ENCODE results near the gene MLXIP. TPM values are rescaled to one million over a fixed set of nuclear protein-coding genes. Genes with fewer than 3 reads are reported as not detected.

Gene MLXIP
- total RNA-seq, 1 experiment from 2014 or later, result 46.3 TPM

DNA sequence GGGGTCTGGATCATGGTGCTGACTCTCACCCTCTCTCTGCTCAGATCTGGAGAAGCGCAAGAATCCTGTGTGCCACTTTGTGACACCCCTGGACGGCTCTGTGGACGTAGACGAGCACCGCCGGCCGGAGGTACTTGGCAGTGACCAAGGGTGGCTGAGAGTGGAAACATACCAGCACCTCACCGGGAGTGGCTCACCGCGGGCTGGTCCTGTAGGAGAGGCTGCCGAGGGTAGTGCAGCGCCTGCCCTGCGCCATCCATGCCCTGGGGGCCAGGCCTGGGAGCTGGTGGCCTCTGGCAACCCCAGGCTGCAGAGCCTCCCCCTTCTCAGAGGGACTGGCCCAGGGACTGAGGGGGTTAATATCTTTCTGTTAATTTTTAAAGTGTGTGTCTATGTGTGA lies 49.3 kb downstream of the MLXIP start:
- H3K4me1 ChIP-seq (ENCODE audit: control insufficient read depth in 1 of 2, insufficient read depth in 2 of 2, low read length in 2 of 2), result peaks cover 21 to 30% of the 10 kb centered on the region in 2 experiments
- RAD21 ChIA-PET (ENCODE audit: low non-redundant PET in 1 of 2, low total read pairs in 2 of 2, uncharacterized antibody in 2 of 2, unreplicated experiment in 2 of 2), result no interaction called here
- POLR2A ChIA-PET, result no interaction called here
- ATAC-seq (no peak), DNase-seq (ENCODE audit: low read depth, low spot score) (no peak)
- H3K79me2 ChIP-seq (ENCODE audit: insufficient read depth, low read length), result peaks cover 45% of the 10 kb centered on the region
- H3K9me3 ChIP-seq (ENCODE audit: control insufficient read depth in 1 of 2, insufficient read depth in 1 of 2, low read depth in 1 of 2, low read length in 2 of 2), result no peaks in the 10 kb centered on the region
- no peaks in the 10 kb centered on the region for H3K27me3 ChIP-seq (ENCODE audit: insufficient read depth, low read length)
- BruUV-seq (replicated peaks), result no TSS peak
- H3K4me2 ChIP-seq (ENCODE audit: low read length), result no peak overlapping the region
- H4K20me1 ChIP-seq (ENCODE audit: insufficient read depth), result no peaks in the 10 kb centered on the region; the same call in 1 of the 2 replicates
- no peak overlapping the region for H3K9ac ChIP-seq (ENCODE audit: low read length)
- H2AFZ ChIP-seq (ENCODE audit: low read depth, low read length, poor library complexity, severe bottlenecking), result no peak overlapping the region
- H3K36me3 ChIP-seq (ENCODE audit: control insufficient read depth in 1 of 2, insufficient read depth in 2 of 2, low read length in 2 of 2), result peaks cover 12 to 29% of the 10 kb centered on the region in 2 experiments; a peak in 2 of 4 replicates
- no peak overlapping the region for H3K27ac ChIP-seq (ENCODE audit: low read depth, low read length)
- CTCF ChIA-PET, result no interaction called here
- no peak overlapping the region for H3K4me3 ChIP-seq (replicated peaks in 1 of 2; ENCODE audit: low read depth in 1 of 2, low read length in 2 of 2)
- TF ChIP-seq EZH2 (IDR thresholded peaks at IDR 0.05), result no peak
- no peak for TF ChIP-seq POLR2A (IDR thresholded peaks at IDR 0.05; ENCODE audit: borderline replicate concordance, extremely low read depth, insufficient read depth, insufficient read length)
- TF ChIP-seq, protein P1, sequence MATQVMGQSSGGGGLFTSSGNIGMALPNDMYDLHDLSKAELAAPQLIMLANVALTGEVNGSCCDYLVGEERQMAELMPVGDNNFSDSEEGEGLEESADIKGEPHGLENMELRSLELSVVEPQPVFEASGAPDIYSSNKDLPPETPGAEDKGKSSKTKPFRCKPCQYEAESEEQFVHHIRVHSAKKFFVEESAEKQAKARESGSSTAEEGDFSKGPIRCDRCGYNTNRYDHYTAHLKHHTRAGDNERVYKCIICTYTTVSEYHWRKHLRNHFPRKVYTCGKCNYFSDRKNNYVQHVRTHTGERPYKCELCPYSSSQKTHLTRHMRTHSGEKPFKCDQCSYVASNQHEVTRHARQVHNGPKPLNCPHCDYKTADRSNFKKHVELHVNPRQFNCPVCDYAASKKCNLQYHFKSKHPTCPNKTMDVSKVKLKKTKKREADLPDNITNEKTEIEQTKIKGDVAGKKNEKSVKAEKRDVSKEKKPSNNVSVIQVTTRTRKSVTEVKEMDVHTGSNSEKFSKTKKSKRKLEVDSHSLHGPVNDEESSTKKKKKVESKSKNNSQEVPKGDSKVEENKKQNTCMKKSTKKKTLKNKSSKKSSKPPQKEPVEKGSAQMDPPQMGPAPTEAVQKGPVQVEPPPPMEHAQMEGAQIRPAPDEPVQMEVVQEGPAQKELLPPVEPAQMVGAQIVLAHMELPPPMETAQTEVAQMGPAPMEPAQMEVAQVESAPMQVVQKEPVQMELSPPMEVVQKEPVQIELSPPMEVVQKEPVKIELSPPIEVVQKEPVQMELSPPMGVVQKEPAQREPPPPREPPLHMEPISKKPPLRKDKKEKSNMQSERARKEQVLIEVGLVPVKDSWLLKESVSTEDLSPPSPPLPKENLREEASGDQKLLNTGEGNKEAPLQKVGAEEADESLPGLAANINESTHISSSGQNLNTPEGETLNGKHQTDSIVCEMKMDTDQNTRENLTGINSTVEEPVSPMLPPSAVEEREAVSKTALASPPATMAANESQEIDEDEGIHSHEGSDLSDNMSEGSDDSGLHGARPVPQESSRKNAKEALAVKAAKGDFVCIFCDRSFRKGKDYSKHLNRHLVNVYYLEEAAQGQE (IDR thresholded peaks at IDR 0.05; ENCODE audit: low read depth), result no peak
- TF ChIP-seq FOSL1 (IDR thresholded peaks at IDR 0.05; ENCODE audit: low read depth), result no peak
- TF ChIP-seq ZNF274 (IDR thresholded peaks at IDR 0.05; ENCODE audit: low read depth, low read length), result no peak
- TF ChIP-seq EZH2phosphoT487 (IDR thresholded peaks at IDR 0.05; ENCODE audit: borderline replicate concordance), result no peak
- intact Hi-C loops (cut with micrococcal nuclease), result no loop called here
- H3K9me2 ChIP-seq (ENCODE audit: insufficient read depth), result no peaks in the 10 kb centered on the region

DNA sequence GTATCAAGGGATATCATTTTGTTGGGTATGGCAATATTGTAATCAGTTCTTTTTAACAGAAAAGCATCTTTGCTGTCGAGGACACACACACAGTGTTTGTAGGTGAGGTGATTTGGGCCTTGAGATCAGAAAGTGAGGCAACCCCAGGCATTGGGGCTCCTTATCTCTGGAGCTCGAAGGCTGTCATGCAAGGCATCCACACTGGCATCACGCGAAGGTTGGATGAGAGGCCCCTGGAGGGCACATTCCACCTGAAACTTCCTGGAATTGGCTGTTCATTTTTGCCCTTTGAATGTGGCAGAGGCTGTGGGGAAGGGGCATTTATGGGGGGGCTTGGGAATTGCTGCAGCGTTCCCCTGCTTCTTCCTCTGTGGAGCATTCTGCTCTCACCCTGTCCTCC lies 49.9 kb downstream of the MLXIP start:
- Histone ChIP-seq H3K4me1 (ENCODE audit: control insufficient read depth in 1 of 2, insufficient read depth in 2 of 2, low read length in 2 of 2) (peaks cover 14 to 23% of the 10 kb centered on the region in 2 experiments), H3K27me3 (ENCODE audit: insufficient read depth, low read length) (no peaks in the 10 kb centered on the region), H3K27ac (ENCODE audit: low read depth, low read length) (no peak overlapping the region), H3K9ac (ENCODE audit: low read length) (no peak overlapping the region), H2AFZ (ENCODE audit: low read depth, low read length, poor library complexity, severe bottlenecking) (no peak overlapping the region), H3K4me3 (replicated peaks in 1 of 2; ENCODE audit: low read depth in 1 of 2, low read length in 2 of 2) (no peak overlapping the region), H3K79me2 (ENCODE audit: insufficient read depth, low read length) (peaks cover 40% of the 10 kb centered on the region), H3K4me2 (ENCODE audit: low read length) (no peak overlapping the region), H3K9me3 (ENCODE audit: control insufficient read depth in 1 of 2, insufficient read depth in 1 of 2, low read depth in 1 of 2, low read length in 2 of 2) (no peaks in the 10 kb centered on the region), H3K36me3 (ENCODE audit: control insufficient read depth in 1 of 2, insufficient read depth in 2 of 2, low read length in 2 of 2) (peaks cover 14 to 33% of the 10 kb centered on the region in 2 experiments; a peak in 3 of 4 replicates), H3K9me2 (ENCODE audit: insufficient read depth) (no peaks in the 10 kb centered on the region), H4K20me1 (ENCODE audit: insufficient read depth) (no peaks in the 10 kb centered on the region; the same call in 1 of the 2 replicates)
- CTCF ChIA-PET, result no interaction called here
- DNase-seq (ENCODE audit: low read depth, low spot score) (no peak), ATAC-seq (no peak)
- RAD21 ChIA-PET (ENCODE audit: low non-redundant PET in 1 of 2, low total read pairs in 2 of 2, uncharacterized antibody in 2 of 2, unreplicated experiment in 2 of 2), result no interaction called here
- POLR2A ChIA-PET, result no interaction called here
- no peak for TF ChIP-seq ELF1 (IDR thresholded peaks at IDR 0.05; ENCODE audit: borderline replicate concordance, low read depth)
- no peak for TF ChIP-seq FOSL1 (IDR thresholded peaks at IDR 0.05; ENCODE audit: low read depth)
- TF ChIP-seq EZH2 (IDR thresholded peaks at IDR 0.05), result no peak
- no peak for TF ChIP-seq ZNF274 (IDR thresholded peaks at IDR 0.05; ENCODE audit: low read depth, low read length)
- TF ChIP-seq POLR2AphosphoS5 (IDR thresholded peaks at IDR 0.05; ENCODE audit: low read depth, low read length), result no peak
- no TSS peak for BruUV-seq (replicated peaks)
- intact Hi-C loops (cut with micrococcal nuclease), result no loop called here

All from HCT116 (cell line).